ENCODE measurements around the gene DNM3. TPM values are rescaled to one million over a fixed set of nuclear protein-coding genes. Genes with fewer than 3 reads are reported as not detected.

Gene DNM3
- total RNA-seq, 1 experiment from 2014 or later, result 1.2 TPM

DNA sequence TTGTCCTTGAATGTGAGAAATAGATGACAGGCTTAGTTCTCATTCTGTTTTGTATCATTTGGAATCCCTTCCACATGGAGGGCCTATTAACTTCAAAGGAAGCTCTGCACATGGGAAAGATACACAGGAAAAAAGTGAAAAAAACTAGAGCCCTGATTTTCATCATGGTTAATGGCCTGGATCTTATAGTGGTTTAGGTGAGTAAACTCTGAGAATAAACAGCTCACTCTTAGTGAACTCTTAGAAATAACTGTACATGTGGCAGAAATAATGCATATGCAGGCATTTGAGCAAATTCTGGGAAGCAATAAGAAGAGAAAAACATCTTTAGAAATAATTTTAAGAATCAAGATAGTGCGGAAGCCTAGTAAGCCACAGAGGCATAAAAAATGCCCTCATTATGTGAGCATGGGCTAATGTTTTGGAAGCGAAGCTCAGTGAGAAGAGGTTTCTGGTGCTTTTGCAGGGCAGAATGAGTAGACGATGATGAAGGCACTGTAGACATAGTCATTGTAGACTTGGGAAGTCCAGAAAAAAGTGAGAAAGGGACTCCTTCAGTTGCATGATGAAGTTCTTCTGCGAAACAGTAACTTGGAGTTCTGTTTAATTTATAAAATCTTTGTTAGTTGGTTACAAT is 279.9 kb downstream of the DNM3 start:
- no peak for DNase-seq
- TF ChIP-seq, protein P1, sequence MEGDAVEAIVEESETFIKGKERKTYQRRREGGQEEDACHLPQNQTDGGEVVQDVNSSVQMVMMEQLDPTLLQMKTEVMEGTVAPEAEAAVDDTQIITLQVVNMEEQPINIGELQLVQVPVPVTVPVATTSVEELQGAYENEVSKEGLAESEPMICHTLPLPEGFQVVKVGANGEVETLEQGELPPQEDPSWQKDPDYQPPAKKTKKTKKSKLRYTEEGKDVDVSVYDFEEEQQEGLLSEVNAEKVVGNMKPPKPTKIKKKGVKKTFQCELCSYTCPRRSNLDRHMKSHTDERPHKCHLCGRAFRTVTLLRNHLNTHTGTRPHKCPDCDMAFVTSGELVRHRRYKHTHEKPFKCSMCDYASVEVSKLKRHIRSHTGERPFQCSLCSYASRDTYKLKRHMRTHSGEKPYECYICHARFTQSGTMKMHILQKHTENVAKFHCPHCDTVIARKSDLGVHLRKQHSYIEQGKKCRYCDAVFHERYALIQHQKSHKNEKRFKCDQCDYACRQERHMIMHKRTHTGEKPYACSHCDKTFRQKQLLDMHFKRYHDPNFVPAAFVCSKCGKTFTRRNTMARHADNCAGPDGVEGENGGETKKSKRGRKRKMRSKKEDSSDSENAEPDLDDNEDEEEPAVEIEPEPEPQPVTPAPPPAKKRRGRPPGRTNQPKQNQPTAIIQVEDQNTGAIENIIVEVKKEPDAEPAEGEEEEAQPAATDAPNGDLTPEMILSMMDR (IDR thresholded peaks at IDR 0.05; ENCODE audit: unreplicated experiment), result no peak
- BruUV-seq (replicated peaks), result no TSS peak
- CTCF ChIA-PET, result interaction anchor here (0.7 kb wide), 1 partner anchor 10 kb away, joined by 3 read pairs; no protein-coding TSS in a partner anchor
- intact Hi-C loops (cut with micrococcal nuclease; ENCODE audit: unreplicated experiment), result no loop called here
- Mint-ChIP-seq H3K36me3 (ENCODE audit: insufficient read depth, unreplicated experiment) (no peaks in the 10 kb centered on the region), H3K4me1 (ENCODE audit: low read depth, unreplicated experiment) (no peaks in the 10 kb centered on the region), H3K27me3 (ENCODE audit: unreplicated experiment) (no peaks in the 10 kb centered on the region), H3K9me3 (ENCODE audit: low read depth, unreplicated experiment) (peaks cover 6% of the 10 kb centered on the region), H3K27ac (ENCODE audit: unreplicated experiment) (no peak overlapping the region), H3K4me3 (ENCODE audit: low read depth, unreplicated experiment) (no peak overlapping the region)

DNA sequence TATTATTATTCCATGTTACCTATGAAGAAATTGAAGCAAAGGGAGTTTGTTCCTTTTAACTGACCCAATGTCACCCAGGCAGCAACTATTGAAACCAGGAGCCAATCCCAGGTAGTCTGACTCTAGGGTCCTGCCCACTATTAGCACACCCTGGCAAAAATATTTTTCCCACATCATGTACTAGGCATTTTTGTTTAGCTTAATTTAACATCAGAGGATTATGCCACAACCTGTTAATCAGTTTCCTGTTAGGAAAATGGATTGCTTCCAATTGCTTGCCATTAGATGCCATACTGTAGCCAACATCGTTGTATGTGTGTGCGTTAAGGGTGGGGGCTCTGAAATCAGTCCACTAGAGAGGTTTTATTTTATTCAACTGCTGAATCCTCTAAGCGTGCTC is 281.1 kb downstream of the DNM3 start:
- TF ChIP-seq, protein P1 (IDR thresholded peaks at IDR 0.05; ENCODE audit: unreplicated experiment), result no peak
- no TSS peak for BruUV-seq (replicated peaks)
- CTCF ChIA-PET, result no interaction called here
- no peaks in the 10 kb centered on the region for H3K36me3 Mint-ChIP-seq (ENCODE audit: insufficient read depth, unreplicated experiment)
- no peaks in the 10 kb centered on the region for H3K4me1 Mint-ChIP-seq (ENCODE audit: low read depth, unreplicated experiment)
- peaks cover 6% of the 10 kb centered on the region for H3K9me3 Mint-ChIP-seq (ENCODE audit: low read depth, unreplicated experiment)
- H3K27ac Mint-ChIP-seq (ENCODE audit: unreplicated experiment), result no peak overlapping the region
- H3K27me3 Mint-ChIP-seq (ENCODE audit: unreplicated experiment), result no peaks in the 10 kb centered on the region
- no peak for DNase-seq
- no peak overlapping the region for H3K4me3 Mint-ChIP-seq (ENCODE audit: low read depth, unreplicated experiment)
- intact Hi-C loops (cut with micrococcal nuclease; ENCODE audit: unreplicated experiment), result no loop called here

DNA sequence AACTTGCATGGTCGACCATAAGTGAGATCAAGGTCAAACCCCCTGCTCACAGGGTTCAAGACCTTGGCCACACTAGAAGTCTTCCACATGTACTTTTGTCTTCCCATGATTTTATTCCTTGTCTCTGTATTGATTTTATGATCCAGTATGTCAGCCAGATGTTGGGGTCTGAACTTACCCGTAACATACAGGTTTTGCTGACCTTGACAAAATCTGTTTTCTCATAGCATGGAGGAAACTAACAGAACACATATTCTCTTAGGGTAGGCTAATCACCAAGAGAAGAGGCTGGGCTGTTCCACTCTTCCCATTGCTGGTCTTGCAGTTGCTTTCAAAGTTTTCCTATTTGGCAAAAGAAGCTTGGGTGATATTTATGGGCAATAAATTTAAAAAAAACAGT is 284.0 kb downstream of the DNM3 start:
- no peak for DNase-seq
- H3K4me3 Mint-ChIP-seq (ENCODE audit: low read depth, unreplicated experiment), result no peak overlapping the region
- H3K4me1 Mint-ChIP-seq (ENCODE audit: low read depth, unreplicated experiment), result no peaks in the 10 kb centered on the region
- H3K9me3 Mint-ChIP-seq (ENCODE audit: low read depth, unreplicated experiment), result peaks cover 2% of the 10 kb centered on the region
- no TSS peak for BruUV-seq (replicated peaks)
- no peaks in the 10 kb centered on the region for H3K36me3 Mint-ChIP-seq (ENCODE audit: insufficient read depth, unreplicated experiment)
- H3K27me3 Mint-ChIP-seq (ENCODE audit: unreplicated experiment), result no peaks in the 10 kb centered on the region
- intact Hi-C loops (cut with micrococcal nuclease; ENCODE audit: unreplicated experiment), result no loop called here
- H3K27ac Mint-ChIP-seq (ENCODE audit: unreplicated experiment), result no peak overlapping the region
- CTCF ChIA-PET, result no interaction called here
- TF ChIP-seq, protein P1 (IDR thresholded peaks at IDR 0.05; ENCODE audit: unreplicated experiment), result no peak

DNA sequence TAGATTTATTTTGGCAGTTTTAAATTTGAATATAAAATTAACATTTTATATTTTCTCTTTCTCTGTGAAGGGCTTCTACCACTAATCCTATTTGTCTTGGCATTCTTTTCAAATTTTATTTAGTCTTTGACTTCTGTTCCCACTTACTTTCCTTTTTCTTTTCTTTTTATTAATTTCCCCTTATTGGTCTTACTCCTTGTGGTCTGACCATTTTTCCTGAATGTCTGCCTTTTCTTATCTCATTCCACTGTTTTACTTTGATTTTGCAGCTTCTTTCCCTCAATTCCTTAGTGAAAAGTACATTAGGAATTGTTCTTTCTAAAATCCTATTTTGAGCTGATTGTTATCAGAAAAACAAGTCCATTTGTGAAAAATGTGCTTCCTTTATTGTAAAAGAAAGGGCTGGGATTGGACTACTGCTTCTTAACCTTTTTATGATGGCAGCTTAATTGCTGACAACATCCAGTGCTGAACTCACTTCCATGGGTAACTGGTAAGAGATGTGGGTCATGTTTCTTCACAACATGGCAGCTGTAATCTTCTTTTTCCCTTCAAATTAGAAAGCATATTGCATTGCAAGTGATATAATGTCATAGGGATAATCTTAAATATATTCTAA is 284.6 kb downstream of the DNM3 start:
- Mint-ChIP-seq H3K4me1 (ENCODE audit: low read depth, unreplicated experiment) (no peaks in the 10 kb centered on the region), H3K4me3 (ENCODE audit: low read depth, unreplicated experiment) (no peak overlapping the region), H3K27ac (ENCODE audit: unreplicated experiment) (no peak overlapping the region), H3K9me3 (ENCODE audit: low read depth, unreplicated experiment) (peaks cover 2% of the 10 kb centered on the region), H3K27me3 (ENCODE audit: unreplicated experiment) (no peaks in the 10 kb centered on the region), H3K36me3 (ENCODE audit: insufficient read depth, unreplicated experiment) (no peaks in the 10 kb centered on the region)
- no TSS peak for BruUV-seq (replicated peaks)
- no peak for DNase-seq
- CTCF ChIA-PET, result interaction anchor here (0.5 kb wide), 1 partner anchor 1346 kb away, joined by 4 read pairs; no protein-coding TSS in a partner anchor
- intact Hi-C loops (cut with micrococcal nuclease; ENCODE audit: unreplicated experiment), result no loop called here
- TF ChIP-seq, protein P1 (IDR thresholded peaks at IDR 0.05; ENCODE audit: unreplicated experiment), result no peak
